ENCODE results near the gene STPG4. TPM values are rescaled to one million over a fixed set of nuclear protein-coding genes. Genes with fewer than 3 reads are reported as not detected.
"Not testable (repeated sequence)": the region's sequence is repeated elsewhere in the genome, so short reads cannot be mapped to it uniquely, and the experiment has no call there.

Gene STPG4
- total RNA-seq, 1 donor from 2014 or later = 0.50 TPM

DNA sequence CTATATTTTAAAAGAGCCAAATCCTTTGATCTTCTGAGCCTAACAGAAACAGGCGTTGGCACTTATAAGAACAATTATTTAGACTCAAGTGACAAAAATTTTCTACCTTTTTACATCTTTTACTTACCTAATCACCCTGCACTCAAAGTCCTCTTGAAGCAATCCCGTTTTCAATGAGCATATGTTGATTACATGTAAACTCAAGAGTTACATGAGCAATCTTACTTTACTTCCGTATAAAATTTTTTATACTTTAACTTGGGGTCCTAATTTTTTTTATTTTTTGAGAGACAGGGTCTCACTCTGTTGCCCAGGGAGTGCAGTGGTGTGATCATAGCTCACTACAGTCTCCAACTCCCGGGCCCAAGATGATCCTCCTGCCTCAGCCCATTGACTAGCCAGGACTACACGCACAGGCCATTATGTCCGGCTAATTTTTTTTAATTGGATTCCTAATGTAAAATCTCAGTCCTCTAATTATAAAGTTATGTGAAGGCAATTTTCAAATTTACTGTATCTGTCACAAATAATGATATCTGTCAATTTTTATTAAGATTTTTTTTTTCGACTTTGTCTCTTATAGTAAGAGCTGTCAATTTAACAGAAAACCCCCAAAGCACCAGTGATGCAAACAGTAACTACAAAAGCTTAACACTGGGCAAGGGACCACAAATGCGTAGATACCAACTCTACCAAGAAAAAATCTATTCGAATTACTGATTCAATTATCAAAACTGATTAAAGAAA, 19.1 kb upstream of the STPG4 start:
- intact Hi-C loops (cut with micrococcal nuclease) = no loop called here

DNA sequence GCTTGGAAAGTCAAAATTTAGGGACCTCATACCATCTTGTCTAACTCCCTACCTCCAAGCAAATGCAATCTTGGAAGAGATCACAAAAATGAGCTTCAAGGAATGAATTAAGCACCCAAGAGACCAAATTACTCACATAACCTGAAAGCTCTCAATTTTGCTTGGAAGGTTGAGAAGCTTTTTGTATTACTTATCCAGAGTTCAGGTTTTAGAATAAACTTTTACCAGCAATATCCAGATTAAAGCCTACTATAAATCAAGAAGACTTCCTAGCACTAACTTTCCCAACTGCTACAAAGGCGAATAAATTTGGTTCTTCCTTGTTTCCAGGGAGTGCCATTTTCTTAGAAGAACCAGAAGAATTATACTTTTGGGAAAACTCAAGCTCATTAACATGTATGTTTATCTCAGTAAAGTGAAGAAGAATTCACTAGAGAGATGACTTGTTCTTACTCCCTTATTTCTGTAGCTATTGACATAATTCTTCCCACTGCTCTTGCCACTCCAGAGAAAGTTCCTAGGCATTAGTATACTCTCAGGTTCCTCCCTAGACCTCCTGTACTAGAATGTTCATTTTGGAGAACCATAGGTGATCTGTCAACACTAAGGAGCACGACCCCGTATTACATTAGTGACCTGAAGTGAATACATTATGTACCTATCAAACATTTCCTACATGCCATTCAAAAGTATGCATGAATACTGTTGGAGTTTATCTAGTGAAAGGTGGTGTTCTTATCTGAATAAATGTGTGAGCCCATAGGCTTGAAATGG, 18.0 kb upstream of the STPG4 start:
- intact Hi-C loops (cut with micrococcal nuclease) = no loop called here

DNA sequence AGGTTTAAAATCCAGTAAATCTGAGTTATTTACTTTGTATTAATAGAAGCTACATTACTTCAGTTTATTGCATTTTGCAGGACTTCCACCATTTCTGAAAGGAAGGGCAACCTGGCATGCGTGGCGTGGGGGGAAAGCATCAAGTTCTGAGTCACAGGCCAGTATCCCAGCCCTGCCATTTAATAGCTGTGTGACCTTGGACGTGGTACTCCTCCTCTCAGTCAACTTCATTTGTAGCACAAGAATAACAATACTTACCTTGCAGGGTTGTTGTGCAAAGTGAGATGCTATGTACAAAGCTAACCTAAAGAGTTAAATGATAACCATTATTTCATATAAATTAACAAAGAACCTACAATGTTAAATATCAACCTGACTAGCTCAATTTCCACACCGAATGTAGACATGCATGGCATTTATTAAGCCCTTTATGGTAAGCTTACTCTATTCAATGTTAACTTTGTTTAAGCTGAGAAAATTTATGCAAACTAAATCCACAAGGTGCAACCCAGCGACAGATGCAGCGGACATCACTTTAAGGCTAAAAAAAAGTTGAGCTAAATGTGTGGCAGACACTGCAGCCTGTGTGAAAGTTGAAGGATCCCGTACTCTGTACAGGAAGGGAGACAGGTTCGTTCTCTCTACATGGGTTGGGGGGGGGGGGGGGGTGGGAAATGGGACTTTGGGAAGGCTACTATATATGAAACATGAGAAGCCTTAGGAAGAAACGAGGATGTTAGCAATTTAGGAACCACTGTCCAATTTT, 17.2 kb upstream of the STPG4 start:
- intact Hi-C loops (cut with micrococcal nuclease) = no loop called here

DNA sequence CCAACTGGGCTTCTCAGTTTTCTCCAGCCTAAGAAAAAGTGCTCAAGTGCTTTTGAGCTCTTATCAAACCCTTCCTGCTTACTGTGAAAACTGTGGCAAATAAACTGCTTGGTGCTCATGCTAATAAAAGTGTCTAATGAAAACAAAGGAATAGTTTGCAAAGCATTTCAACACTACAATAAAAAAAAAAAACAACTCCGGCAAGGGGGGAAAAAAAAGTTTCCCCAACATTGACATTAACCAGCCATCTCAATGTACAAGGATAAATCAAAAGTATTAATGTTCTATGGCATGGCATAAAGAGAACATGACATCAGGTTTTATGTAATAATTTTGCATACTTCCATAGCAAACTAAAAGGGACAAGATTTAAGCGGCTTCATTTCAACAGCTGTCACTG, 14.7 kb upstream of the STPG4 start:
- intact Hi-C loops (cut with micrococcal nuclease) = no loop called here

DNA sequence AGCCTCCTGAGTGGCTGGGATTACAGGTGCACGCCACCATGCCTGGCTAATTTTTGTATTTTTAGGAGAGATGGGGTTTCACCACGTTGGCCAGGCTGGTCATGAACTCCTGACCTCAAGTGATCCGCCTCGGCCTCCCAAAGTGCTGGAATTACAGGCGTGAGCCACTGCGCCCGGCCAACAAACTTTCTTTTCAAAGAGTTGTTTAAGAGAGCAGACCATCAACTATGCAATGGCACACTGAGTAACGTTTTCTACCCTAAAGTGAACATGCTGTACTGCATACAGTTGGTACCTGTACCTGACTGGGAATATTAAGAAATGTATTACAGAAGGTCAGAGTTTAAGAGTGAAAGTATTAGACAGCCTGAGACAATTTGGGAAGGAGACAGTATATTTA, 13.8 kb upstream of the STPG4 start:
- intact Hi-C loops (cut with micrococcal nuclease) = not testable (repeated sequence)

DNA sequence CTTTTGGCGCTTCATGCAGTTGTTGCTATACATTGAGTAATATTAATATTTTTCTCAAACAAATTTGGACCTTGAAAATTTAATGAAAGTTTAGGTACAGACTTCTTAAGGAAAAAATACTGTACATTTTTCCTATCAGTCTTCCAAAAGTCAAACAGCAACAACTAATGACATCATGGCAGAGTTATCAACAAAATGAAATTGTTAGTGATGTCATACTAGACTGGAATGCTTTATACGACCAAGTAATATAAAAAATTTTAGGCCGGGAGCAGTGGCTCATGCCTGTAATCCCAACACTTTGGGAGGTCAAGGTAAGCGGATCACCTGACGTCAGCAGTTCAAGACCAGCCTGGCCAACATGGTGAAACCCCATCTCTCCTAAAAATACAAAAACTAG, 12.0 kb upstream of the STPG4 start:
- intact Hi-C loops (cut with micrococcal nuclease) = no loop called here

DNA sequence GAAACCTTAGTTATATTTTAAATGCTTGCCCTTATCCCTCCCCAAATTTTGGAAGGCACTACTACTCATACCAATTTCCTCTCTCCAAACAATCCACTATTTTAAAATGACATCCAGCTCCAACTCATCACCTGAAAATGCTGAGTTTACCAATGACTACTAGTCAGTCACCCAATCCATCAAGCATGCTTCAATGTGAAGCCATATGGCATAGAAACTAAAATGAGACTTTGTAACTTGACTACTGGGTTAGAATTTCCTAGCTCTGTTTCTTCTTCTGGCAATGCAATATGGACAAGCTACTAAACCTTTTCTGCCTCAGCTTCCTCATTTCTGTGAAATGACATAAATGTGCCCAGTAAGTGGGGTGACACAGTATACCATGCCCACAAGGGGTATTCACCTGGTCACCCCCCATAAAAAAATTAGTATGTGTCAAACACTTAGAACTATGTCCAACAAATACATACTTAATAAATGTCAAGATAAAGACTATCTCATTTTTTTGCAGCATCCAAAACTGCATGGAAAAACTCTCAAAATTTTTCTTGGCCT, 10.0 kb upstream of the STPG4 start:
- intact Hi-C loops (cut with micrococcal nuclease) = no loop called here

DNA sequence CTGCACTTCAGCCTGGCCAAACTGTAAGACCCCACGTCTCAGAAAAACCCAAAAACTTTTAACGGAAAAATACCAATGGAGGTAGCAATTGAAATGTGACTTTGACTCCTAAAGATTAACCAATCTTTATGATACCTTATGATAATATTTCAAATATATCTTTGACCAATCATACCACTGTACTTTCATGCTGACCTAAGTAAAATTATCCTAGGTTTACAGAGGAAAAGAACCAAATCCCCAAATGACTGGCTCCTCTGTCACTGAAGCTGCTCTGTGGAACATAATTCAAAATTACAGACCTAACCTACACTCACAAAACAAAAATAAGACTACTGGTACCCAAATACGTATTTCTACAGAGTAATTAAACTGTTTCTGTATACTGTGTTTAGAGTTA, 7.7 kb upstream of the STPG4 start:
- intact Hi-C loops (cut with micrococcal nuclease) = no loop called here

DNA sequence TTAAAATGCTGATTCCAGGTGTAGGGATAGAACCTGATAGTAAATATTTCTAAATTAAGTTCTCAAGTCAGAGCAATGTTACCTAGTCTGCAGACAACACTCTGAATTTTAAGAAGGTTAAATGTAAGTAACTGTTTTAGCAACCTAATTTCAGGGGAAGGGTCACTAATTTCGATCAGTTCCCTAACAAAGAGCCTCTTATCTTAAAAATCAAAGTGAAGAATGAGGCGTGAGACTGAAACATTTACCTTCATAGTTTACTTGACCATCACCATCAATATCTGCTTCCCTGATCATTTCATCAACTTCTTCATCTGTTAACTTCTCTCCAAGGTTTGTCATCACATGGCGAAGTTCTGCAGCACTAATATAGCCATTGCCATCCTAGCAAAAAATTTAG, 6.4 kb upstream of the STPG4 start:
- intact Hi-C loops (cut with micrococcal nuclease) = no loop called here

DNA sequence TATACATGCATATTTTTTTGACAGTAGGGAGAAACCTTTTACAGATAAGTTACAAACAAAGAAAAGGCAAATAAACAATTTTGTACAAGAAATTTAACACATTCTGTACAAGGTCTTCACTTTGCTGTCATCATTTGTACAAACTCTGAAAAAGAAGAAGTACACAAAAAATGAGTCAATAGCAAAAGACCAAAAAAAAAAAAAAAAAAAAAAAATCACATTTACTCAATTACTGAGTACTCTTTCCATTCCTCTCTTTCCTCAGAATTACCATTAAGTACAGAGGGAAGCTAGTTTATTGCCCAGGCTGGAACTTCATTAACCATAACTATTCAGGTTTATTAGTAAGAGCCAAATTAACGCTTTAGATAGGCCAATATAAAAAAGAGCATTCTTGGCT, 5.6 kb upstream of the STPG4 start:
- intact Hi-C loops (cut with micrococcal nuclease) = no loop called here

DNA sequence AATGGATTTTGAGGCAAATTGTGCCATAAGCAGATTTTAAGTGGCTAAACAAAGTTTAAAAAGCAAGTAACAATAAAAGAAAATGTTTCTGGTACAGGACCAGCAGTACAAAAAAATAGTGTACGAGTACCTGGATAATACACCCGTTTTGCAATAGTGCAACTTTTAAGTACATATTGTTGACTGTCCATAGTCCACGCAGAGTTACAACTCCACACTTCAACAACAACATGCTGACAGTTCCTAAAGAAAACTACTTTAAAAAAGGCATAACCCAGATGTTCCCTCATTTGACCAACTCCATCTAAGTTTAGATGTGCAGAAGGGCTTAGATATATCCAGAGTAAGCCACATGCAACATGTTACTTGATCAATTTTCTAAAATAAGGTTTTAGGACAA, 5.1 kb upstream of the STPG4 start:
- intact Hi-C loops (cut with micrococcal nuclease) = no loop called here

DNA sequence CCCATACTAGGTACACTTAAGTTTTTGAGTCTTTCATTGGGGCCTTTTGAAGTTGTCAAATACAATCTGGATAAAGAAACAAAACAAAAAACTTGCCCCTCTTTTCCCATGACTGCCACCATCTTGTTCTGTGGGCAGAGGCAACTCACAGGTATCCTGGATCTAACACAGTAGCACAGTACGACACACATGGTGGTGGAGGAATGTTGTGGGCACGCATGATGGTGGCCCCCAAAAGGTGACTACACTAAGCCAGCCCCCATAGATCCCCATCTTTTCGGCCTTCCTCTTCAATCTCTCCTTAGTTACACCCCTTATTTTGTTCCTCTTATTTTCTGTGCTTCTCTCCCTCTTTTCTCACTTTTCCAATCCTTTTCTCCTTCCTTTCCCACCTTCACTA, 4.5 kb upstream of the STPG4 start:
- intact Hi-C loops (cut with micrococcal nuclease) = no loop called here

DNA sequence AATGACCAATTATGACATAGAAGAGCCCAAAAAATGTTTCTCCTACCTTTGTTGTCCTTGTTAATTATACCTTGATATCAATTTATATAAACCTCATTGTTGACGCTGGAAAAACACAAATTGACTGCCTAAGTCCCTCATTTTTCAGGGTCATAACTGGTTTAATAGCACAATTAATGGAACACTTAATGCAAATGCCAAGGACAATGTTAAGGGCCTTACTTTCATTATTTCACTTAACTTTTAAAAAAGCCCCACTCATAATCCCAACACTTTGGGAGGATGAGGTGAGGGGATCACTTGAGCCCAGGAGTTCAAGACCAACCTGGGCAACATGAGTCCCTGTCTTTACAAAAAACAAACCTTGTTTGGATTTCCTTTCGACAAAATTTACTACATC, 3.5 kb upstream of the STPG4 start:
- intact Hi-C loops (cut with micrococcal nuclease) = no loop called here

DNA sequence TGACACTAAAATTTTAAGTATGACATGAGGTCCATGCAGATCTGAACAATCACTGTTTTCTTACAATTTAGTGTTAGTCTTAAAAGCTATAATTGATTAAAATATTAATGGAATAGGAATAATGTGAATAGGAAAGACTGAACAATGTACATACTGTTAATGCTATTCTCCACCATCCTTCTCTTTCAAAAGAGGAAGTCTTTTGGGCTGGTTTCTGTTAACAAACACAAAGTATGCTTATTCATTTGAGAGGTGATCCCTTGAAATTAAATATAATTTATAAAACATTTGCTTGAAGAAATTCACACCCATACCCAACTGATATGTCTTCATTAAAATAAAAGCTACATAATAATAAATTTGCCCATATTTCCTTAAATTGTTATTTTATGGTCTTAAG, 2.3 kb downstream of the STPG4 start:
- intact Hi-C loops (cut with micrococcal nuclease) = no loop called here

DNA sequence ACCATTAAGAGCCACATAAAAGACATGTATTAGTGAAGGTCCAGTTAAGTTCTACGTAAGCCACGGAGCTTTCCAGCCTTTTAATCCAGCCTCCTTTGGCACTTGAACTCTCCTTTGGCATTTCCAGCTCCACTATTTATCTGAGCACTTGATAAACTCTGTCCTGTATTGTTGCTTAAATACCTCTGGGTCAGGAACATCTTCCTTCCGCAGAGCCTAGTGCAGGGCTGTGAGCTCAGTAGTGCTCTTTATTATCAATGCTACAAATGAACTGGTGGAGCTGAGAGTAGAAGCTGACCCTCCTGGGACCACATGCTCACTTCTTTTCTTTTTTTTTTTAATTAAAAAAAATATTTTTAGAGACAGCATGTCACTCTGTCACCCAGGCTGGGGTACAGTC, 4.9 kb downstream of the STPG4 start:
- intact Hi-C loops (cut with micrococcal nuclease) = no loop called here

DNA sequence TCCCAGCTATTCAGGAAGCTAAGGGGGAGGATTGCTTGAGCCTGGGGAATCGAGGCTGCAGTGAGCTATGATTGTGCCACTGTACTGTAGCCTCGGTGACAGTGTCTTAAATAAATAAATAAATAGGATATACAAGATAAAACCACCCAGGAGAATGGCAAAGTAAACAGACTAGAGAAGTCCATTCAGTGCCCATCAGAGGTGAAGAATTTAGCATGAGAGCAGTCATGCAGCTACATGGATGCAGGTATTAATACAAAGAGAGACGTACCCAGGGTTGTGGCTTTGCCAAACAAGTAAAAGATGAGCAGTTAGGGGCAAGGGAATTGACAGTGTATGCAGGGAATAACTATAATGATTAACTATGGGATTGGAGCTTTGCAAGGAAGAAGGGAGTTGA, 8.1 kb downstream of the STPG4 start:
- intact Hi-C loops (cut with micrococcal nuclease) = no loop called here

DNA sequence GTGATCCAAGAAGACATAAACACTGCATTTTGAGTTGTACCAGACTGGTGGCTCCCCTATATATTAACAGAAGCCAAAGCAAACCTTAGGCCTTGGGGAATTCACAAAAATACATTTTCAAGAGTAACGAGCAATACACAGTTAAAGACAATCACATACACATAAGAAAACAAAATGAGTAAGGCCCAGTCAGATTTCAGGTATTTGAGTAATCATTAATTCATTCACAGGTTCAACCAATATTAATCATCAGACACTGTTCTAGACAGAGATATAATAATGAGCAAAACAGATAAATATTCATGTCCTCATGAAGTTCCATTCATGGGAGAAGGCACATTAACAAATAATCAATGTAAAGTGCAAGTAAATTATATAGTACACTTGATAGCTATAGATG, 9.6 kb downstream of the STPG4 start:
- intact Hi-C loops (cut with micrococcal nuclease) = no loop called here

DNA sequence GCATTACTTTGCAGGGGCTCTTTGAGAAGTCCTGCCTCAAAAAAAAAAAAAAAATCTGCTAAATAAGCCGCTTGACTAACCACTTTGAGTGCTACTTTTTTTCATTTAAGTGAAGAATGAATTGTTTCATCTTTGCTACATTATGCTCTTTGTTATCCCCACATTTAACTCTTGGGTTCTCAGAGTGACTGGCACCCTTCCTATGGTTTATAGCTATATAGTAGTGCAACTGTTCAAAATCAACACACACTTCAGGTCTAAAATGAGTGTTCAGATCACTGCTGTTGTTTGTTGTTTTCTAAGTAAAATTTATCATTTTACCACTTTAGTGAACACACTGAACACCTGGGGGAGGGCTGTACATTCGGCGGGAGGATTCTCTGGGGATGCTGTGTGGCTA, 13.6 kb downstream of the STPG4 start:
- intact Hi-C loops (cut with micrococcal nuclease) = no loop called here

DNA sequence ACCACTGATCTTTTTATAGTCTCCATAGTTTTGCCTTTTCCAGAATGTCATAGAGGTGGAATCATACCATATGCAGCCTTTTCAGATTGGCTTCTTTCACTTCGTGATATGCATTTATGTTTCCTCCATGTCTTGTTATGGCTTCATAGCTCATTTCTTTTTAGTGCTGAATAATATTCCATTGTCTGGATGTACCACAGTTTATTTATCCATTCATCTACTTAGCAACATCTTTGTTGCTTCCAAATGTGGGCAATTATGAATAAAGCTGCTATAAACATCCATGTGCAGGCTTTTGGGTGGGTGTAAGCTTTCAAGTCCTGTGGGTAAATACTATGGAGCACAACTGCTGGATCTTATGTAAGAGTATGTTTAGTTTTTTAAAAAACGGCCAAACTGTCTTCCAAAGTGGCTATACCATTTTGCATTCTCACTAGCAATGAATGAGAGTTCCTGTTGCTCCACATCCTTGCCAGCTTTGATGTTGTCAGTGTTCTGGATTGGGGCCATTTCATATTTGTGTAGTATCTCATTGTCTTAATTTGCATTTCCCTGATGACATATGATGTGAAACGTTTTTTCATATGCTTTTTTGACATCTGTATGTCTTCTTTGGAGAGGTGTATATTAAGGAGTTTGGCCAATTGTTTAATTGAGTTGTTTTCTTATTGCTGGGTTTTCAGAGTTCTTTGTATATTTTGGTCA, 20.6 kb downstream of the STPG4 start:
- intact Hi-C loops (cut with micrococcal nuclease) = no loop called here

DNA sequence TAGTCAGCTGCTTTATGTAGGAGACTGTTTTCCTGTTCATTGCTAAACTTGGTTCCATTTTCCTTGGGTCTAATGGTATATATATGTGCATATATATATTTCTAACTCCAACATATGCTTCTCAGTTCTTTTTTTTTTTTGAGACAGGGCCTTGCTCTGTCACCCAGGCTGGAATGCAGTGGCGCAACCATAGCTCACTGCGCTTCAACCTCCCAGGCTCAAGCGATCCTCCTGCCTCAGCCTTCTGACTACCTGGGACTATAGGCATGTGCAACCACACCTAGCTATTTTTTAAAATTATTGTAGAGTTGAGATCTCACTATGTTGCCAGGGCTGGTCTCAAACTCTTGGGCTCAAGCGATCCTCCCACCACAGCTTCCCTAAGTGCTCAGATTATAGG, 22.1 kb downstream of the STPG4 start:
- intact Hi-C loops (cut with micrococcal nuclease) = no loop called here

DNA sequence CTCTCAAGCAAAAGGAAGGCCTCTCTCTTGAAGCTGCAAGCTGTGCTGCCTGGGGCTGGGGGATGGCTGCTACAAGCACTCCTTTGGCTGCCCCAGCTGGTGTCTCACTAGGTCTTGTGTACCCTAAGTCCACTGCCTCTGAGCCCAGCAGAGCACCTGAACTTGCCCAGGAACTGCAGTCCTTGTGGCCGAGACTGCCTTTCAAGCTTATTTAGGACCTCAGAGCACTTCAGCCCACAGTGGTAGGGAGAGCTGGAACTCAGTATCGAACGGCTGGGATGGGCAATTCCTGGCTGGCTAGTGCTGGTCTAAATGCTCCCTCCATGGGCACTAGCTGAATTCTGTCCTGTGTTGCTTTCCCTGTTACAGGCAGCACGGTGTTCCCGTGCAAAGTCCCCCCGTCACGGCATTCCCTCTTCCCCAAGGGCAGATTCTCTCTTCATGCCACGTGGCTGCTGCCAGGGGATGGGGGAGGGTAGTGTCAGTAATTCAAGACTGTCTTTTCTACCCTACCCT, 25.9 kb downstream of the STPG4 start:
- intact Hi-C loops (cut with micrococcal nuclease) = no loop called here

Measured in T-helper 2 cell treated with Interferon-gamma antibody and Interleukin-4, amounts not matched to agents 100 ng/mL and 5 ng/mL, for 36 hours (primary cell).